T-helper 22 cell (primary cell): ENCODE data around the gene NFE2L2.
"Not testable (repeated sequence)": the region's sequence is repeated elsewhere in the genome, so short reads cannot be mapped to it uniquely, and the experiment has no call there.

ENCODE experiments used
- DNase-seq: peaks from one replicate; pipeline ENCODE4 v3.0.0-alpha.2; 2020; ENCODE audit warnings: low read depth

Gene NFE2L2

GRCh38 chr2:177234267-177234666 is 30.3 kb downstream of the NFE2L2 start:
- DNase-seq, result no peak

GRCh38 chr2:177232098-177232704 is 32.3 kb downstream of the NFE2L2 start:
- no peak for DNase-seq

GRCh38 chr2:177231270-177231669 is 33.3 kb downstream of the NFE2L2 start:
- no peak for DNase-seq

- DNase-seq, result no peak
Observed at GRCh38 chr2:177229442-177230242, 34.9 kb downstream of the NFE2L2 start.

DNA sequence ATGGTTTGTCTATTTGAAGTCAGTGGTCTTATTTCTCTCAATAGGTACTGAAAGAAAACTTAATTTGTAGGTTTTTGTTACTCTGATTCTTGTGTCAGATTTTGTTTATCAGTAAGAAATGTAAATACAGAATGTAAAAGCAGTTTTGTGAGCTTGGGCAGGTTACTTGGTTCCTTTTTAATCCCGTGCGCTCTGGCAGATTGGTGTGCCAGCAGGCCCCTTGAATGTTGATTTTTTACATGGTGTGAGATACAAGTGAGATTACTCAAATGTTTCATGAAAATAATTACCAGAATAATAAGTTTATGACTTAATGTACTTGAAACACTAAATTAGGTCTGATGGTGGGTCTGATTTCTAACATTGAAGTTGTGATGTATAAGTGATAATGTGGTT is 38.6 kb downstream of the NFE2L2 start:
- no peak for DNase-seq

DNA sequence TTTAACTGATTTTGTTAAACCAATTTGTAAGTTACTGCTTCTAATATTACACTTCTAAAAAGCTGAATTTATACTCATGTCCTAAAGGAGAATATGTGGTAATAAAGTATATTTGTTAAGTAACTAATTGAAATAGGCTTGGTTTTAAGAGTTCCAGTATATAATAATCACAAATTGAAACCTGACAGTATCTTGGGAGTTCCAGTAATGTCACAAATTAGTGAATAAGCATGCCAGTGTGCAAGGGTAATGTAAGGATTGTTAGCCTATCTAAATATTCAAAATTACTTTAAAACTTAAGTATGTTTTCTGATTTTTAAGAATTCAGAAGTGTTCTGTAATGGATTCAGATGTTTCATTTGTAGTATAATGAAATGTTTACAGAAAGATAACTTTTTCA is 41.1 kb downstream of the NFE2L2 start:
- not testable (repeated sequence) for DNase-seq

- no peak for DNase-seq
Observed at GRCh38 chr2:177221970-177222369, 42.6 kb downstream of the NFE2L2 start.

DNA sequence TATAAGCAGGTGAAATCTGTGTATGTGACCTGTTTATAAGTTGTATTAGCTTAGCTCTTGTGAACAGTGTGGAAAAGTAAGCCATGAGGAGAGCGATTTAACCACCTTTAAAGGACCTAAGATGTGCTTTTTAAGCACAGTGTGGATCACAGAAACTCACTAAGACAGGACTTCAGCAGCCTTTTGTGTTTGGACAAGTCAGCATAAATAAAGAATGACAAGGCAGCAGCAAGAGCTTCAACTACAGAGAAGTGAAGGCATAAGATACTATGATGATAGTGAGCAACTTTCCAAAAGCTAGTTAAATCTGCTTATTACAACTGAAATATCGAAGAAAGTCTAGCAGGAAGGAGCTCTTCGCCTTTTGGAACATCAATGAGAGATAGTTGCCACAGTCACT is 43.0 kb downstream of the NFE2L2 start:
- no peak for DNase-seq

DNA sequence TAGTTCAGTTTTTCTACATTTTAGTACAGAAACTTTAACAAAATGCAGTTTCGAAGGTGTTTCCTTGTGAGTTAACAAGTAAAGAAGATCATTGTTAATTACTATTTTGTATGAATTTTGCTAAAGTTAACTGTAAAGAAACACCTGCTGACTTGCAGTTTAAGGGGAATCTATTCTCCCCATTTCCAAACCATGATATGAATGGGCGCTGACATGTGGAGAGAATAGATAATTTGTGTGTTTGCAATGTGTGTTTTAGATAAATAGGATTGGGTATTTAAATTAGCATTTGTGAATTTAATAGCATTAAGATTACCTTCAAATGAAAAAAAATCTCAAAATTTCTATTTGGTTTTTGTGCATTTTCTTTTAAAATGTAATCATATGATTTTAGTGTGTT is 44.7 kb downstream of the NFE2L2 start:
- not testable (repeated sequence) for DNase-seq

- no peak for DNase-seq
Observed at GRCh38 chr2:177217247-177217843, 47.2 kb downstream of the NFE2L2 start.

DNA sequence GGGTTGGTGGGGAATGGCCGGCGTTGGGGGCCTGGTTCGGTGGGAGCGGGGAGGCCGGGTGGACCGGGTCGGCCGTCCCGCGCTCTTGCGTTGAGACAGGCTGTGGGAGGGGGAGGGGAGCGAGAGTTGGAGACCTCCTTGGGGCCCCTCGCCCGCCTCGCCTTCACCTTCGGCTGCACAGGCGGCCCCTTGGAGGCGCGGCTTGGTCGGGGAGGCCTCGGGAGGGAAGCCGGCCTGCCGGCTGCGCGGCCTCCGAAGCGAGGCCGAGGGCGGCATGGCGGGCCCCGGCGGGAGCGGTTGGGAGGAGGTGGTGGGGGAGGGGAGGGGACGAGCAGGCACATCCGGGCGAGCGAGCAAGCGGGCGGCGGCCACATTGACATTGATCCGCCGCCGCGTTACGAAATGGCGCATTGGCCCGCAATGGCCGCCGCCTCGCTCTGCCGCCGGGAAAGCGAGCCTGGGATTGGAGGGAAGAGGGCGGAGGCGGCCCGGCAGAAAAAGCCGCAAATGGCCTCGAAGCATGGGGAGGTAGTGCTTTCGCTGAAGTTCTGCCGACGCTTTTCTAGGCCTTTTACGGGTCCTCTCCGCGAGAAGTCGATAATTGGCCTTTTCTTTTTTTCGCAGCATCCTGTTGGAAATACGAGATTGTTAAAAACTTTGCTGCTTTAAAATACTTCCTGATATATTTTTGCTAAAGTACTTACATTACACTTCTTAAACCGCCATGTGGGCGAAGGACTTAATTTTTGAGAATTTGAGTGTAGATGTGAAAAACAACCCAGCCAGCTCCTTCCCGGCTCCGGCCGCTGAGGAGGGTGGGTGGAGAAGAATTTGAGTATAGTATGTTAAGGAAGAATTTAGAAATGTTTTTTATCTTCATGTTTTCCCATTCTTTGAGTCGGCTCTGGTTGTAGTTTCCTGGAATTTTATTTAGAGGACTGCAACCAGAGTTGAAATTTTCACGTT is 51.4 kb downstream of the NFE2L2 start:
- peak; percentile 88 for DNase-seq

DNA sequence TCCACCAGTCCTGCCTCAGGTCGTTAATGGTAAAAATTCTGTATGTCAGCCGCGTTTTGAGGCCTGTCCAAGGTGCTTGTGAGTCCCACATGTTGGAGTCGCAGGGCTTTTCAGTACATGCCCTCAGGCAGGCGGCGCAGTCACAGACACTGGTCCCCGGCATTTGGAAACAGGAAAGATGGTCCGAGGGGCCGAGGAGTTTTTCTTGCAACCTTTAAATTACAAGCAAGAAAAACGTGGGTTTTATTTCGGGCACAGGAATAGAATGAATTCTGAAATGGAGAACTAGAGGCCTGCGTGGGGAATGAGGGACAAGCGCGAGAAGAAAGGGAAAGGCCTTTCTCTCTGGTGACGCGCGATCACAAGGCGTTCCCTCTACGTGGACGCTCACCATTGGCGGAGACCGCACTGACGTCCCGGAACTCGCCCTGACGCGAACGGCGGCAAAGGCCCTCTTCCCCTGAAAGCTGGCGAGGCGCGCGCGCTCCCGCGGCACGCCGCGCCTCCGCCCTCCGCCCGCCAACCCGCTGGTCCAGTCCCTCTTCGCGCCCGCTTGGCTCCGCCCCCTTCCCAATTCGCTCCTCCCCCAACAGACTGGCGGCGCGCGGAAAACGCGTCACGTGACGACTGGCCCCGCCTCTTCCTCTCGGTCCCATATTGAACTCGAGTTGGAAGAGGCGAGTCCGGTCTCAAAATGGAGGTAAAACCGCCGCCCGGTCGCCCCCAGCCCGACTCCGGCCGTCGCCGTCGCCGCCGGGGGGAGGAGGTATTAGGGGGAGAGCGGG is 52.2 kb downstream of the NFE2L2 start, which contains the start of gene HNRNPA3:
Gene HNRNPA3 (plus strand): TSS at position 689 of the 785 bp plus-strand sequence. CDS start 6 bp downstream, at position 695.
- DNase-seq, result peak; percentile 99

DNA sequence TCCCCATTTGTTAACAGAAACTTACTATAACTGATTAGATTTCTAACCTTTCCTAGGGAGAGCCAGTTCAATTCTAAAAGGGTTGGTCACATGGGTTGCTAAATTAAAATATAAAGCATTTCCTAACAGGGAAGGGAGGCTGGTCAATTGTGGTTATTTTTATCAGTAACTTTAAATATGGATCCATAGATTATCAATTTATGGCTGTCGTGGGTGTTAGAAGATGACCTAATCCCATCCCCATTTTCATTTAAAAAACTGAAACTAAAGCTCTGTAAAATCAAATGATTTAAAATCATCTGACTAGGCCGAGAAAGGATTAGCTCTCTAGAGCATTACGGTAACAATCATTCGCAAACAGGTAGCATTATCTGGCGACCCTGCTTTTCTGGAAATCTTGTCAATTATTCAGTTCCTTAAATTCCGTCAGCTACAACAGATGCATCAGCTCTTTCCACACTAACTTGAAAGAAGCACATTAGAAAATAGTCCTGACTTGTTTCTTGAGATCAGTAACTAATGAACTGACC is 52.9 kb downstream of the NFE2L2 start:
- DNase-seq, result no peak

DNA sequence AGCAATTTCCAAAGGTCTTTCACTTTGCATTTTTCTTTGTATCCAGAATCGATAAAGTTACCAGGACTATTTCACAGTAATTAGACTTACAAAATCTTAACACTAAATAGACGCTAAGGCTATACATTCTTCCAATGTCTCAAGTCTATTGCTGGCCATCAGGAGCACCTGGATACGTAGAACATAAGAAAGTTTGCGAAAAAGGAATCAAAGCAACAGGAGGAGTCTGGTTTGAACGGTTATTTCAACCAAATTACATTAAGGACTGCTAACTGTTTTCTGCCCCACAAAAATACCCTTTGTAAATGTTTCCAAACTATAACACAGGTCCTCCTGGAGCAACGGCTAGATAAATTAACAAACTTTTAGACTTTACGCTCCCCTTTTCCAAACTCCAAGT is 53.4 kb downstream of the NFE2L2 start:
- DNase-seq, result no peak

DNA sequence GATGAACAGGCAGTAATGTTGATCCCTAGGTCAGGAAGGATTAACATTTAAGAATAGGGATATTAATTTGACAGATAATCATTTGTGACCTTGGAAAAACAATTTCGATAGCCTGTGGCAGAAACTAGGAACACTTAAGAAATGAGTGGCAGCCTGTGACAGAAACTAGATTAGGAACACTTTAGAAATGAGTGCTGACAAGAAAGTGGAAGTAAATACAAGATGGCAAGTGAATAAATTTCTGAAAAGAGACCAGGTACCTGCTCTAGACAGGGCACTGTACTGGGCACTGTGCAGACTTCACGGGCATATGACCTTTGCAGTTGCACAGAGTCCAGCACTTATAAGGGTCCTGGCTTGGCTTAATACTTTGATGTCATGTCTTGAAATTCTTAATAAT is 57.4 kb downstream of the NFE2L2 start:
- no peak for DNase-seq

DNA sequence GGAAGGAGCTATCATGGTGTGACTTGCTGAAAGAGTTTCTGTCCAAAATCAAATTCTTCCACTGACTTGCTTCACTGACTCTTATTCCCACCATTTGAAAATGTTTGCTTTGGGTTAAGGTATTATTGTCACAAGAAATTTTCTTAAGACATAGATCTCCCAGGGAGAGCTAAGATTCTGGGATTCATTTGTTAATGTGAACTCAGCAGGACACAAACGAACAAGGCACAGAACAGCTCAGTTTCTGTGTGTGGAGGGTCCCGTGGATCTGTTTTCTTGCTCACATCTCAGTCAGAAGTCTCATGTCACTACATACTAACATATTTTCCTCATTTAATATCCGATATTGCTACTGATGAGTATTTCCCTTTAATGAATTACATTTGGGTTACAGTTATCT is 60.1 kb downstream of the NFE2L2 start:
- DNase-seq, result no peak

DNA sequence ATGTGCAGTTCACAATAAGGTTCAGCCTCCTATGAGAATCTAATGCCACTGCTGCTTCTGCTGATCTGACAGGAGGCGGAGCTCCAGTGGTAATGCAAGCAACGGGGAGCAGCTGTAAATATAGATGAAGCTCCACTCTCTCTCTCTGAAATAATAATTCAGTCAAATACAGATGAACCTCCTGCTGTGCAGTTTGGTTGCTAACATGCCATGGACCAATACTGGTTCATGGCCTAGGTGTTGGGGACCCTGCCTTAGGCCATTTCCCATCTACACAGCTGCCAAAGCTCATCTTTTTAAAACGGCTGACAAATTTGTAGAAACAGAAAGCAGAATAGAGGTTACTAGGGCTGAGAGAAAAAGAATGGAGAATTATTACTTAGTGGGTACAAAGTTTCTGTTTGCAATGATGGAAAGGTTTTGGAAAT is 62.6 kb downstream of the NFE2L2 start:
- no peak for DNase-seq

DNA sequence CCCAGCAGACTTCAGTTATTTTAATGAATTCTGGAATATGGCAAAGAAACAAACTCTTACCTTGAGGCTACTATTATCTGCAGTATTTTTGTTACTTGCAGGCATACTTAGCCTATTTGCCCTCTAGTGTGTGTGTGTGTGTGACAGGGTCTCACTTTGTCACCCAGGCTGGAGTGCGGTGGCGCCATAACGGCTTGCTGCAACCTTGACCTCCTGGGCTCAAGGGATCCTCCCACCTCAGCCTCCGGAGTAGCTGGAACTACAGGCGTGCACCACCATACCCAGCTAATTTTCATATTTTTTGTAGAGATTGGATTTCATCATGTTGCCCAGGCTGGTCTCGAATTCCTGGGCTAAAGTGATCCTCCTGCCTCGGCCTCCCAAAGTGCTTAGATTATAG is 64.1 kb downstream of the NFE2L2 start:
- DNase-seq, result not testable (repeated sequence)

DNA sequence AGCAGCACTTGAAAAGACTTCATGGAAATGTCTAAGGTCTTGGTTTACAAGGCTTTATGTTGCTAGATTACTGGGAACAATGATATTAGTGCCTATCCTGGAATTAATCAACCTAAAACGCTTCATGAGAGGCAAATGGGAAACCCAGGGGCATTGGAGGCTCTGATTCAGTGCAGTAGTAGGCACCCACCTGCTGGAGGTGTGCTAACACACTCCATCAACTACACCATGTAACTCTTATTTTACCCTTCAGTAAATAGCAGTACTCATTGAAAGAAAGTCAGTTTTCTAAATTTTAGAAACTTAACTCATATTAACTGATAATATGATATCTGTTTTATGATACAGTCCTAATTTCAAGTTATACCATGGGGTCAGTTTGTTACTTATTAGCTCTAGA is 69.3 kb downstream of the NFE2L2 start:
- no peak for DNase-seq

GRCh38 chr2:177193240-177193639 is 71.3 kb downstream of the NFE2L2 start:
- no peak for DNase-seq

GRCh38 chr2:177192788-177193187 is 71.7 kb downstream of the NFE2L2 start:
- no peak for DNase-seq
